NCI-H1417 (cell line): ENCODE results near the gene VASH1.

ENCODE experiments used
- DNase-seq, 3 experiments: peaks; one replicate each; lab custom pipeline; 2025; lab: John Stamatoyannopoulos, UW

Gene VASH1

GRCh38 chr14:76742966-76743365, 18.3 kb upstream of the VASH1 start:
- DNase-seq: no peak

- no peak for DNase-seq
These were observed 8.5 kb upstream of the VASH1 start for GRCh38 chr14:76752744-76753143.

GRCh38 chr14:76753541-76754198, 7.6 kb upstream of the VASH1 start:
- no peak for DNase-seq

GRCh38 chr14:76754586-76754985, 6.7 kb upstream of the VASH1 start:
- no peak for DNase-seq

- no peak for DNase-seq
These were observed 5.5 kb upstream of the VASH1 start for GRCh38 chr14:76755610-76756370.

- DNase-seq: no peak
These were observed 4.9 kb upstream of the VASH1 start for GRCh38 chr14:76756371-76756750.

- no peak for DNase-seq
These were observed 1.7 kb upstream of the VASH1 start for GRCh38 chr14:76759589-76759988.

GRCh38 chr14:76760331-76761135, 735 bp upstream of the VASH1 start:
- no peak for DNase-seq

GRCh38 chr14:76761960-76762410, 717 bp downstream of the VASH1 start:
- no peak for DNase-seq

GRCh38 chr14:76762411-76763095, 1.3 kb downstream of the VASH1 start:
- DNase-seq: peak in 2 of 3 experiments; percentile 27 to 54

GRCh38 chr14:76763096-76764041, 2.1 kb downstream of the VASH1 start:
- no peak for DNase-seq

GRCh38 chr14:76765461-76765931, 4.2 kb downstream of the VASH1 start:
- DNase-seq: no peak

- DNase-seq: peak in 2 of 3 experiments; percentile 38 to 59
These were observed 6.7 kb downstream of the VASH1 start for GRCh38 chr14:76767681-76768656.

- DNase-seq: no peak
These were observed 7.6 kb downstream of the VASH1 start for GRCh38 chr14:76768671-76769500.

GRCh38 chr14:76769636-76770292, 8.5 kb downstream of the VASH1 start:
- DNase-seq: no peak

- peak in 1 of 3 experiments; percentile 21 for DNase-seq
These were observed 9.5 kb downstream of the VASH1 start for GRCh38 chr14:76770521-76771436.

GRCh38 chr14:76771437-76771980, 10.2 kb downstream of the VASH1 start:
- DNase-seq: no peak
